HG03457 (cell line): ENCODE measurements around the gene PRRX2.
"Not testable (repeated sequence)": the region's sequence is repeated elsewhere in the genome, so short reads cannot be mapped to it uniquely, and the experiment has no call there.

ENCODE experiments used
- ATAC-seq: cut with Tn5 transposase; IDR thresholded peaks from one replicate; pipeline ENCODE4 v1.9.1; 2021; ENCODE audit warnings: moderate number of reproducible peaks; ENCODE audit not compliant: unreplicated experiment

PRRX2 gene

GRCh38 chr9:129751841-129752801, 86.7 kb downstream of the PRRX2 start:
- no peak for ATAC-seq

DNA sequence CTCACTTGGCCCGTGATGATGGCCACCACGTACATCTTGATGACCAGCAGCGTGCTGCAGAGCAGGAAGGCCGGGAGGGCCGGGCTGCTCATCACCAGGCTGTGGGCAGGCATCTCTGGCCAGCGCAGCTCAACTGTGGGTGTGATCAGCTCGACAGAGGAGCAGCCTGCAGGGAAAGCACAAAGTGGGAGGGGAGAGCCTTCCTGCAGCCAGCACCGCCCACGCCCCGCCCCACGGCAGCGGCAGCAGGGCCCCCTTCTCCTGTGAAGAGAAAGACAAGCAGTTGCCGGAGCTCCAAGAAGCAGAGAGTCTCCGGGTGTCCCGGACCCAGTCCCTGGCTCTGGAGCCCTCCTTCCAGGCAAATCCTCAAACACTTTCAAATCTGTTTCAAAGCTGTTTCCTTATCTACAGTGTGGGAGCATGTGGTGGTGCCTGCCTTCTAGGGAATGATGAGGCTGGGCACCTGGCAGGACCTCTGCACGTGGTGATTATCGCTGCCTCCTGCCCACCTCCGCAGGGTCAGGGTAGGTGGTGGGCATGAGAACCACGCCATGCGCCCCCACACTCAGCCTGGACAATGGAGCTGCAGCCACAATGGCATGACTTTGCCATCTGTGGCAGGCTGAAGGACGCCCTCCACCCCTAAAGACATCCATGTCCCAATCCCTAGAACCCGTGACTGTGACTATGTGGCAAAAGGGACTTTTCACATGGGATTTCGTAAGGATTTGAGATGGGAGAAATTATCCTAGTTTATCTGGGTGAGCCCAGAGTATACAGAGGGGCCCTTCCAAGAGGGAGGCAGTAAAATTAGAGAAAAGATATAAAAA, 87.7 kb downstream of the PRRX2 start, which contains the start of gene PTGES:
PTGES (minus strand) TSS at position 143 of the 830 bp plus-strand sequence; CDS start at position 113, 30 bp downstream.
- no peak for ATAC-seq

GRCh38 chr9:129755151-129755550, 89.7 kb downstream of the PRRX2 start:
- no peak for ATAC-seq

GRCh38 chr9:129756191-129756590, 90.7 kb downstream of the PRRX2 start:
- no peak for ATAC-seq

DNA sequence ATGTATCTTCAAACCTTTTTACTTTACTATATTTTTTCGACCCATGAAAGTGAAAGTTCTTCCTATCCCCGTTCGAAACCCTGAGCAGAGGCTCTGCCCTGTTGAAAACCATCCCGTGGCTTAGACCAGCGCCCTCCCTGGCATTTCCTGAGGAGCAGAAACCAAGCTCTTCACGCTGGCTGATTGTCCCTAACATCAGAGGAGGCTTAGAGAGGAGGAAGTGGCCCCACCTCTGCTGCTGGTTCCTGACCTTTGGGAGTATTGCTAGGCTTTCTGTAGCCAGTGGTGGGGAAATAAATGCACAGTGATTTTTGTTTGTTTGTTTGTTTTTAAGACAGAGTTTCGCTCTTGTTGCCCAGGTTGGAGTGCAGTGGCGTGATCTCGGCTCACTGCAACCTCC, 91.6 kb downstream of the PRRX2 start:
- ATAC-seq = no peak

- ATAC-seq = no peak
These were observed 93.9 kb downstream of the PRRX2 start for GRCh38 chr9:129759319-129759718.

GRCh38 chr9:129759804-129760502, 94.5 kb downstream of the PRRX2 start:
- no peak for ATAC-seq

DNA sequence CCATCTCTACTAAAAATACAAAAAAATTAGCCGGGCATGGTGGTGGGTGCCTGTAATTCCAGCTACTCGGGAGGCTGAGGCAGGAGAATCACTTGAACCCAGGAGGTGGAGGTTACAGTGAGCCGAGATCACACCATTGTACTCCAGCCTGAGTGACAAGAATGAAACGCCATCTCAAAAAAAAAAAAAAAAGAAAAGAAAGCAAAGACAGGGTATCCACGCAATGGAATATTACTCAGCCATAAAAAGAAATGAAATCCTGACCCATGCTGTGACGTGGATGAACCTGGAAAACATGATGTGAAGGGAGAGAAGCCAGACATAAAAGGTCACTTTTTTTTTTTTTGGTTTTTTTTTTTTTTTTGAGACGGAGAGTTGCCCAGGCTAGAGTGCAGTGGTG, 95.3 kb downstream of the PRRX2 start:
- not testable (repeated sequence) for ATAC-seq

DNA sequence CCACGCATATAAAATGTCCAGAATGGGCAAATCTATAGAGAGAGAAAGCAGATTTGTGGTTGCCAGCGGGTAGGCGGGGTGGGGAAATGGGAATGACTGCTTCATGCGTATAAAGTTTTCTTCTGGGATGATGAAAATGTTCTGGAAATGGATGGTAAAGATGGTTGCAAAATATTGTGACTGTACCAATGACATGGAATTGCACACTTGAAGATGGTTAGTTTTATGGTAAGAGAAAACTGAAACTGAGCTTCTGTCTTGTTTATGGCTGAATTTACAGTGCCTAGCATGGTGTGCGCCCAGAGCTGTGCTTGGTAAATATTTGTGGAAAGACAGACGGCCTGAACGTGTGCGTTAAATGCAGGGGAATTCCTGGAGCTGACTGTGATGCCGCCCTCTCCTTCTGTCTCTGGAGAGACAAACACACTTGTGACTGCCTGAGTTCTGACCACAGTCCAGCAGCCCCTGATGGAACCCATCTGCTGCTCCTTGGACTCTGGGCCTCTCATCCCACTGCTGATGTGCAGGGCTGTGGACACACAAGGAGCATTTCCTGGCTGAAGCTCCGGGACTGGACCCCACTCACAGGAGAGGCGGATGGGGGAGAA, 96.0 kb downstream of the PRRX2 start:
- no peak for ATAC-seq

- no peak for ATAC-seq
These were observed 96.5 kb downstream of the PRRX2 start for GRCh38 chr9:129761901-129762369.

DNA sequence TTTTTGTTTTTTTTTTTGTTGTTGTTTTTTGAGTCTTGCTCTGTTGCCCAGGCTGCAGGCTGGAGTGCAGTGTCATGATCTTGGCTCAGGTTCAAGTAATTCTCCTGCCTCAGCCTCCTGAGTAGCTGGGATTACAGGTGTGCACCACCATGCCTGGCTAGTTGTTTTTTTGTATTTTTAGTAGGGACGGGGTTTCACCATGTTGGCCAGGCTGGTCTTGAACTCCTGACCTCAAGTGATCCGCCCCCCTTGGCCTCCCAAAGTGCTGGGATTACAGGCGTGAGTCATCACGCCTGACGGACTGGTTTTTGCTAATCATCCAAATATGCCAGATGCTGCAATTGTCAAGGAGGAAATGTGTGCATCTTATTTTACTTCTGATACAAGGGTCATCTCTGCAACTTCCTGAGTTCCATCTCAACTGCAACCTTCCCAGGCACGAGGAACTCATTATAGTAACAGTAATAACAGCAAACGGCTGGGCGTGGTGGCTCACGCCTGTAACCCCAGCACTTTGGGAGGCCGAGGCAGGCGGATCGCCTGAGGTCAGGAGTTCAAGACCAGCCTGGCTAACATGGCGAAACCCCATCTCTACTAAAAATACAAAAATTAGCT, 97.0 kb downstream of the PRRX2 start:
- ATAC-seq = not testable (repeated sequence)

DNA sequence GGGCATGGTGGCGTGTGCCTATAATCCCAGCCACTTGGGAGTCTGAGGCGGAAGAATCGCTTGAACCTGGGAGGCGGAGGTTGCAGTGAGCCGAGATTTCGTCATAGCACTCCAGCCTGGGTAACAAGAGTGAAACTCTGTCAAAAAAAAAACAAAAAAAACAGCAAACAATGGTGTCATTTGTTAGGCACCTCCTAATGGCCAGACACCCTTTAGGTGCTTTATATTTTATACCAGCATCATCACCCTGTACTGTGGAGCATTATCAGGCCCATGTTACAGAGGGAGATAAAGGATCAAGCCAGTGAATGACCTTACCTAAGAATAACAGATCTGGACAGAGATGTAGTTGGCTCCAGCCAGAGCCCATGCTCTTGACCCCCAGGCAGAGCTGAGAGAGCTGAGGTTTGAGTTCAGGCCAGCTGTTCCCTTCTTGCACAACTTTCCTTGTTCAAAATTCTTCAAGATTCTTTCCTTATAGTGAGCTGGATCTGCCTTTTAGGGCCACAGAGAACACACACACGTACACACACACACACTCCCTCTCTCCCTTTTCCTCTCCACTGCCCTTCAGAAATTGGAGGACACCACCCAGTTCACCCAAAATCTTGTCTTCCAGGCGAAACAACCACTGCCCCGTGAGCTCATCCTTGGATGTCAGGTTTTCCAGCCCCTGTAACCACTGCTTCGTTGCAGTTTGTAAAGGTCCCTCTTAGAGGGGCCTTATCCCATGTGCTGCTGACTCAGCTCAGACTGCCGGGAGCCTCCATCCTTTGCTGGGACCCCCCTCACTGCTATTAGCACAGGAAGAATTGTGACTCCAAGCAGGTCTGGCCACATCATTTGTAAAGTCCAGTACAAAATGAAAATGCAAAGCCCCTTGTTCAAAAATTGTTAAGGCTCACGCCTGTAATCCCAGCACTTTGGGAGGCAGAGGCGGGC, 97.8 kb downstream of the PRRX2 start:
- ATAC-seq = no peak

DNA sequence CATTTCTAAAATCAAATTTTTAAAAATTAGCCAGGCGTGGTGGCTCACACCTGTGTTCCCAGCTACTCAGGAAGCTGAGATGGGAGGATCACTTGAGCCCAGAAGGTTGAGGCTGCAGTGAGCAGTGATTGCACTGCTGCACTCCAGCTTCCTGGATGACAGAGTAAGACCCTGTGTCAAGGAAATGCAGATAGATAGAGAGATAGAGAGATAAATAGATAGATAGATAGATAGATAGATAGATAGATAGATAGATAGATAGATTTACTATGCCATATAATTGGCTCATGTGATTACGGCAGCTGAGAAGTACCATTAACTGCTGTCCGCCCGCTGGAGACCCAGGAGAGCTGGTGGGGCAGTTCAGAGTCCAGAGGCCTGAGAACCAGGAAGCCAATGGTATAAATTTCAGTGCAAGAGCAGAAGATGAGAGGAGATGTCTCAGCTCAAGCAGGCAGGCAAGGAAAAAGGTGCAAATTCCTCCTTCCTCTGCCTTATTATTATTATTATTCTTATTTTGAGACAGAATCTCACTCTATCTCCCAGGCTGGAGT, 100.4 kb downstream of the PRRX2 start:
- ATAC-seq = no peak

DNA sequence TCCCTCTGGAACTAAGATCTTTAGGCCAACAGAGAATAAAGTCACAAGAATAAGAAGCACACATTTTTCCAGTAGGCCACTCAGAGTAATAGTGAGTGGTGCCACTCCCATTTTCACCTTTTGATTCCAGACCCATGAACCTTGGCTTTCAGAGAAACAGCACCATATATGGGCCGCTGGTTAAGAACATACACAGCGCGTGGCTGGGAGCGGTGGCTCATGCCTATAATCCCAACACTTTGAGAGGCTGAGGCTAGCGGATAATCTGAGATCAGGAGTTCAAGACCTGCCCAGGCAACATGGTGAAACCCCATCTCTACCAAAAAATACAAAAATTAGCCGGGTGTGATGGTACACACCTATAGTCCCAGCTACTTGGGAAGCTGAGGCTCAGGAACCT, 103.0 kb downstream of the PRRX2 start:
- no peak for ATAC-seq

DNA sequence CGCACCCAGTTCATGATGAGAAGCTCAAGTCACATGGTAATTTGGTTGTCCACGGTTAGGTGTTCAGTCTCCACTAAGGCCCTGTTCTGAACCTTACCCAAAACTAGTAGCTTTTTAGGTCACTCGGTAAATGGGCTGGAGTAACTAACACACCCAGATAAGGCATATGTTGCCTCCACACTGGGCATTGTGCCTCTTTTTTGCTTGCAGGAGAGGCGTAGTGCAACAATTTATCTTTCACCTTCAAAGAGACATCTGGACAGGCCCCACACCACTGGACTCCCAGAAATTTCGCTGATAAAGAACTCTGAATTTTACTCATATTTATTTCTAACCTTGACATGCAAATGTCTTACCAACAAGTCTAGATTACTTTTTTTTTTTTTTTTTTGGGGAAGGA, 104.2 kb downstream of the PRRX2 start:
- no peak for ATAC-seq

- ATAC-seq = no peak
These were observed 105.3 kb downstream of the PRRX2 start for GRCh38 chr9:129770741-129771140.
